H1 (cell line): Measurements from ENCODE around the gene SPACDR. TPM values are rescaled to one million over a fixed set of nuclear protein-coding genes. Genes with fewer than 3 reads are reported as not detected.

Source experiments
- CBX5 ChIP-seq: fragments of 300-800, 300-1000 bp; sonication (generic); IDR thresholded peaks from 2 replicates; pipeline ENCODE4 v1.7.1; 2016; ENCODE audit warnings: antibody characterized with exemption, low read length, low read depth
- CREB1 ChIP-seq: IDR thresholded peaks from 2 replicates; pipeline ENCODE4 v1.6.1; 2012; ENCODE audit warnings: inconsistent platforms
- GABPA ChIP-seq: IDR thresholded peaks from 2 replicates; pipeline ENCODE4 v1.6.1; 2011; ENCODE audit warnings: mild to moderate bottlenecking, low read length, moderate library complexity, borderline replicate concordance; ENCODE audit not compliant: insufficient read depth
- HDAC2 ChIP-seq, 2 experiments: fragments of 300-600 bp in 1 of 2; sonication (generic) in 1 of 2; IDR thresholded peaks; 2 replicates each; pipeline ENCODE4 v1.6.1; 2011 to 2012; ENCODE audit warnings: low read depth in 2 of 2, low read length in 2 of 2, mild to moderate bottlenecking in 2 of 2, moderate library complexity in 2 of 2, borderline replicate concordance in 1 of 2, inconsistent platforms in 1 of 2
- NANOG ChIP-seq: IDR thresholded peaks from 2 replicates; pipeline ENCODE4 v1.6.1; 2011; ENCODE audit warnings: low read length, low read depth, mild to moderate bottlenecking, inconsistent platforms; ENCODE audit not compliant: insufficient read depth, poor library complexity, severe bottlenecking
- ZNF274 ChIP-seq: IDR thresholded peaks from 2 replicates; pipeline ENCODE4 v1.7.0; 2012; ENCODE audit warnings: low read length, borderline replicate concordance; ENCODE audit errors: extremely low read depth
- polyA plus RNA-seq, 7 experiments: library from polyadenylated mRNA; depleted of rRNA in 3 of 7; stranded (reverse) in 5 of 7; unstranded in 2 of 7; fragments of >200 nt in 5 of 7; fragments of 200-250 nt in 2 of 7; gene quantifications; 1 replicate in 5 of 7; 2 replicates in 1 of 7; 4 replicates in 1 of 7; pipeline versions ENCODE4 v1.2.1 to v1.2.3, GENCODE V29; 2011 to 2013; ENCODE audit warnings: missing spikeins in 2 of 7, mixed read lengths in 2 of 7
- total RNA-seq: library from RNA; stranded (reverse); fragmentation: NEBNext Ultra II Directional; extraction: Animal tissue kit (Norgen Biotek cat#: 25700); gene quantifications from 2 replicates; pipeline ENCODE4 v1.2.1, GENCODE V29; 2021

Gene SPACDR
- total and polyA plus RNA-seq, 2 of the 8 experiments (the other 6 are each of a cell fraction or from before 2014, with no cell fraction given) = 0.26 TPM; not detected in 1

GRCh38 chr7:100476101-100476780, 12.2 kb upstream of the SPACDR start (continued):
- TF ChIP-seq NANOG (no peak), CREB1 (no peak), HDAC2 (IDR thresholded peaks at IDR 0.05; ENCODE audit: borderline replicate concordance in 1 of 2, low read depth in 2 of 2, low read length in 2 of 2) (no peak), CBX5 (no peak), GABPA (no peak), ZNF274 (no peak)
